Panc1 (cell line): ENCODE data around the gene NFE2L1. TPM values are rescaled to one million over a fixed set of nuclear protein-coding genes. Genes with fewer than 3 reads are reported as not detected.

ENCODE experiments used
- ATAC-seq: fragments of 200-7000 bp; cut with Tn5 transposase; 2 replicates; pipeline ENCODE4 v1.9.1; 2020; ENCODE audit warnings: mild to moderate bottlenecking, moderate library complexity
- BruUV-seq: library from RNA; stranded (reverse); fragments of 400-500 nt; replicated peaks from 2 replicates; lab custom pipeline; 2021; lab: Mats Ljungman, UMichigan
- CTCF ChIA-PET: fragments of 300-600 bp; sonication (Branson Sonifier 250); formaldehyde crosslinking; loops from one replicate; lab custom pipeline; 2022; ENCODE audit warnings: antibody characterized with exemption; lab: Charles Lee
- POLR2A ChIA-PET: fragments of 300-600 bp; sonication (Branson Sonifier 250); formaldehyde crosslinking; loops from one replicate; lab custom pipeline; 2022; ENCODE audit warnings: antibody characterized with exemption; lab: Charles Lee
- DNase-seq: peaks from one replicate; pipeline ENCODE4 v3.0.0-alpha.2; 2010; ENCODE audit warnings: low read depth, low spot score
- H3K27ac ChIP-seq: 2 replicates; pipeline ENCODE4 v1.5.1; 2011; ENCODE audit warnings: mild to moderate bottlenecking, low read length, inconsistent platforms
- H3K27me3 ChIP-seq: fragments of 200-500 bp; sonication (Bioruptor generic); 2 replicates; pipeline ENCODE4 v1.6.0; 2014; ENCODE audit warnings: low read length, inconsistent platforms; ENCODE audit not compliant: control insufficient read depth, insufficient read depth
- H3K36me3 ChIP-seq: fragments of 200-500 bp; sonication (Bioruptor generic); 2 replicates; pipeline ENCODE4 v1.5.1; 2014; ENCODE audit warnings: inconsistent platforms, mild to moderate bottlenecking, low read length, moderate library complexity; ENCODE audit not compliant: control insufficient read depth, insufficient read depth
- H3K4me1 ChIP-seq: 2 replicates; pipeline ENCODE4 v1.5.1; 2011; ENCODE audit warnings: inconsistent platforms, mild to moderate bottlenecking, low read length, moderate library complexity; ENCODE audit not compliant: control insufficient read depth, insufficient read depth
- H3K4me3 ChIP-seq, 2 experiments: 2 replicates each; pipeline ENCODE4 v1.5.1; 2011 to 2012; ENCODE audit warnings: low read depth in 2 of 2, low read length in 2 of 2, mild to moderate bottlenecking in 2 of 2, inconsistent platforms in 1 of 2, moderate library complexity in 1 of 2
- H3K9me3 ChIP-seq: fragments of 200-500 bp; sonication (Bioruptor generic); 2 replicates; pipeline ENCODE4 v1.5.1; 2014; ENCODE audit warnings: low read depth, mild to moderate bottlenecking, inconsistent platforms, low read length, moderate library complexity; ENCODE audit not compliant: control insufficient read depth, insufficient read depth
- POLR2AphosphoS5 ChIP-seq: IDR thresholded peaks from 2 replicates; pipeline ENCODE4 v1.6.1; 2012; ENCODE audit warnings: mild to moderate bottlenecking, low read depth, low read length, moderate library complexity
- SIN3A ChIP-seq: IDR thresholded peaks from 2 replicates; pipeline ENCODE4 v1.6.1; 2012; ENCODE audit warnings: low read depth, mild to moderate bottlenecking, low read length, moderate library complexity, borderline replicate concordance; ENCODE audit not compliant: insufficient read depth
- TCF7L2 ChIP-seq: IDR thresholded peaks from 2 replicates; pipeline ENCODE4 v1.6.1; 2011; ENCODE audit warnings: mild to moderate bottlenecking, low read depth, low read length, inconsistent platforms
- in situ Hi-C: cut with HindIII; loops from 2 replicates; pipeline ENCODE4 v1.10.0; 2016; ENCODE audit warnings: low sequenced_read_pairs, low pct_unique_long_range_greater_than_20kb
- intact Hi-C: fragments of 100-400 bp; cut with micrococcal nuclease; formaldehyde crosslinking; loops from one replicate; pipeline ENCODE4 v1.10.0; 2022; ENCODE audit not compliant: unreplicated experiment
- total RNA-seq: library from RNA; stranded (reverse); gene quantifications from one replicate; pipeline ENCODE4 v1.2.1, GENCODE V29; 2021; ENCODE audit not compliant: unreplicated experiment
- TF ChIP-seq, protein P1 (sequence below), 2 experiments: IDR thresholded peaks; 2 replicates each; pipeline ENCODE4 v1.6.1; 2011 to 2012; ENCODE audit warnings: low read depth in 2 of 2, control low read depth in 1 of 2, low read length in 1 of 2, mild to moderate bottlenecking in 1 of 2, moderate library complexity in 1 of 2; ENCODE audit not compliant: insufficient read depth in 1 of 2
- TF ChIP-seq, protein P2 (sequence below): fragments of 450-650 bp; IDR thresholded peaks from 2 replicates; pipeline ENCODE4 v1.5.1; 2017; ENCODE audit warnings: mild to moderate bottlenecking

Gene NFE2L1
- total RNA-seq, 1 experiment from 2014 or later: 210 TPM

DNA sequence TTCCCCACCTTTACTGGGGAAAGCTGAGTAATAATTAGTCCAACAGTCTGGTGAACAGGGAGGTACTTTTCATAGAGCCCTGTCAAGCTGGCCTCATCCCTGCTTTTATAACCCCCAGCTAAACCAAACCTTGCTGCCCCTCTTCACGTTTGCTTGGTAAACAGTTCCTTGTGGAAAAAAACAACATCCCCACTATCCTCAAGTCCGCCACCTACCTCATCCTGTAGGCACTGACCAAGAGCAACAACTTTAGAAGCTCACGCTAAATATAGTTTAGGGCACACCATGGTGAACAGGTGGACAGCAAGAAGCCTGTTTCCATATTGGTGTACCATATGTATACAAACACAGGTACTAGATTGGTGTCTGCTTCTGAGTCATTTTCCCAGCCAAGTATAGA lies 16.5 kb downstream of the NFE2L1 start:
- no TSS peak for BruUV-seq
- Histone ChIP-seq H3K36me3 (no peaks in the 10 kb centered on the region), H3K4me1 (no peaks in the 10 kb centered on the region), H3K9me3 (no peaks in the 10 kb centered on the region), H3K27me3 (no peaks in the 10 kb centered on the region), H3K4me3 (no peak overlapping the region), H3K27ac (no peak overlapping the region)
- no peak for DNase-seq
- POLR2A ChIA-PET: interaction anchor here (2.0 kb wide), 1 partner anchor 16 kb away, joined by 9 read pairs; the partner anchor contains the start of gene NFE2L1
- TF ChIP-seq POLR2AphosphoS5 (no peak), SIN3A (no peak), TCF7L2 (no peak)
- TF ChIP-seq, protein P1, sequence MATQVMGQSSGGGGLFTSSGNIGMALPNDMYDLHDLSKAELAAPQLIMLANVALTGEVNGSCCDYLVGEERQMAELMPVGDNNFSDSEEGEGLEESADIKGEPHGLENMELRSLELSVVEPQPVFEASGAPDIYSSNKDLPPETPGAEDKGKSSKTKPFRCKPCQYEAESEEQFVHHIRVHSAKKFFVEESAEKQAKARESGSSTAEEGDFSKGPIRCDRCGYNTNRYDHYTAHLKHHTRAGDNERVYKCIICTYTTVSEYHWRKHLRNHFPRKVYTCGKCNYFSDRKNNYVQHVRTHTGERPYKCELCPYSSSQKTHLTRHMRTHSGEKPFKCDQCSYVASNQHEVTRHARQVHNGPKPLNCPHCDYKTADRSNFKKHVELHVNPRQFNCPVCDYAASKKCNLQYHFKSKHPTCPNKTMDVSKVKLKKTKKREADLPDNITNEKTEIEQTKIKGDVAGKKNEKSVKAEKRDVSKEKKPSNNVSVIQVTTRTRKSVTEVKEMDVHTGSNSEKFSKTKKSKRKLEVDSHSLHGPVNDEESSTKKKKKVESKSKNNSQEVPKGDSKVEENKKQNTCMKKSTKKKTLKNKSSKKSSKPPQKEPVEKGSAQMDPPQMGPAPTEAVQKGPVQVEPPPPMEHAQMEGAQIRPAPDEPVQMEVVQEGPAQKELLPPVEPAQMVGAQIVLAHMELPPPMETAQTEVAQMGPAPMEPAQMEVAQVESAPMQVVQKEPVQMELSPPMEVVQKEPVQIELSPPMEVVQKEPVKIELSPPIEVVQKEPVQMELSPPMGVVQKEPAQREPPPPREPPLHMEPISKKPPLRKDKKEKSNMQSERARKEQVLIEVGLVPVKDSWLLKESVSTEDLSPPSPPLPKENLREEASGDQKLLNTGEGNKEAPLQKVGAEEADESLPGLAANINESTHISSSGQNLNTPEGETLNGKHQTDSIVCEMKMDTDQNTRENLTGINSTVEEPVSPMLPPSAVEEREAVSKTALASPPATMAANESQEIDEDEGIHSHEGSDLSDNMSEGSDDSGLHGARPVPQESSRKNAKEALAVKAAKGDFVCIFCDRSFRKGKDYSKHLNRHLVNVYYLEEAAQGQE (IDR thresholded peaks at IDR 0.05; ENCODE audit: insufficient read depth in 1 of 2, low read depth in 2 of 2, low read length in 1 of 2): no peak
- TF ChIP-seq, protein P2, sequence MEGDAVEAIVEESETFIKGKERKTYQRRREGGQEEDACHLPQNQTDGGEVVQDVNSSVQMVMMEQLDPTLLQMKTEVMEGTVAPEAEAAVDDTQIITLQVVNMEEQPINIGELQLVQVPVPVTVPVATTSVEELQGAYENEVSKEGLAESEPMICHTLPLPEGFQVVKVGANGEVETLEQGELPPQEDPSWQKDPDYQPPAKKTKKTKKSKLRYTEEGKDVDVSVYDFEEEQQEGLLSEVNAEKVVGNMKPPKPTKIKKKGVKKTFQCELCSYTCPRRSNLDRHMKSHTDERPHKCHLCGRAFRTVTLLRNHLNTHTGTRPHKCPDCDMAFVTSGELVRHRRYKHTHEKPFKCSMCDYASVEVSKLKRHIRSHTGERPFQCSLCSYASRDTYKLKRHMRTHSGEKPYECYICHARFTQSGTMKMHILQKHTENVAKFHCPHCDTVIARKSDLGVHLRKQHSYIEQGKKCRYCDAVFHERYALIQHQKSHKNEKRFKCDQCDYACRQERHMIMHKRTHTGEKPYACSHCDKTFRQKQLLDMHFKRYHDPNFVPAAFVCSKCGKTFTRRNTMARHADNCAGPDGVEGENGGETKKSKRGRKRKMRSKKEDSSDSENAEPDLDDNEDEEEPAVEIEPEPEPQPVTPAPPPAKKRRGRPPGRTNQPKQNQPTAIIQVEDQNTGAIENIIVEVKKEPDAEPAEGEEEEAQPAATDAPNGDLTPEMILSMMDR: no peak
- CTCF ChIA-PET: no interaction called here
- ATAC-seq: no peak
- intact Hi-C loops (no loop called here), in situ Hi-C loops (no loop called here)

DNA sequence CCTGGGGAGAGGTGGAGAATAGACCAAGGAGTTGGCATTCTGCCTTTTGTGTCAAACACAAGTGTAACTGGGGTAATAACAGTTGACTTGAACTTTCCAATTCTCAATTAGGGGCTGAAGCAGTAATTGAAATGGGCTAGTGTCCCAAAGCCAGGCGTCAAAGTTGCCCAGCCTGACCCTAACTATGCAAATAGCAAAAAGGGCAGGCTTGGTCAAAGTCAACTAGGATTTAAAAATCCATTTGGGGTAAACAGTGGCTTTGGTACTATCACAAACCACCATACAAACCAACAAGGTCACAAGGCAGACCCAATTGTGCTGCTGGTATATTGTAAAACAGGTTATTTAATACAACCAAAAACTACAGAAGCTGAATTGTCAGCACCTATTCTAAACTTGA lies 18.0 kb downstream of the NFE2L1 start:
- DNase-seq: no peak
- ChIA-PET POLR2A (interaction anchor here (2.0 kb wide), 1 partner anchor 17 kb away, joined by 9 read pairs; the partner anchor contains the start of gene NFE2L1), CTCF (no interaction called here)
- BruUV-seq: no TSS peak
- Histone ChIP-seq H3K36me3 (no peaks in the 10 kb centered on the region), H3K27ac (no peak overlapping the region), H3K4me3 (no peak overlapping the region), H3K27me3 (no peaks in the 10 kb centered on the region), H3K9me3 (no peaks in the 10 kb centered on the region), H3K4me1 (no peaks in the 10 kb centered on the region)
- intact Hi-C loops: no loop called here
- no peak for ATAC-seq
- in situ Hi-C loops: no loop called here
- no peak for TF ChIP-seq SIN3A
- TF ChIP-seq TCF7L2: no peak
- TF ChIP-seq, protein P2: no peak
- TF ChIP-seq POLR2AphosphoS5: no peak
- TF ChIP-seq, protein P1 (IDR thresholded peaks at IDR 0.05; ENCODE audit: insufficient read depth in 1 of 2, low read depth in 2 of 2, low read length in 1 of 2): no peak
